ENCODE measurements around the gene ITK.

DNA sequence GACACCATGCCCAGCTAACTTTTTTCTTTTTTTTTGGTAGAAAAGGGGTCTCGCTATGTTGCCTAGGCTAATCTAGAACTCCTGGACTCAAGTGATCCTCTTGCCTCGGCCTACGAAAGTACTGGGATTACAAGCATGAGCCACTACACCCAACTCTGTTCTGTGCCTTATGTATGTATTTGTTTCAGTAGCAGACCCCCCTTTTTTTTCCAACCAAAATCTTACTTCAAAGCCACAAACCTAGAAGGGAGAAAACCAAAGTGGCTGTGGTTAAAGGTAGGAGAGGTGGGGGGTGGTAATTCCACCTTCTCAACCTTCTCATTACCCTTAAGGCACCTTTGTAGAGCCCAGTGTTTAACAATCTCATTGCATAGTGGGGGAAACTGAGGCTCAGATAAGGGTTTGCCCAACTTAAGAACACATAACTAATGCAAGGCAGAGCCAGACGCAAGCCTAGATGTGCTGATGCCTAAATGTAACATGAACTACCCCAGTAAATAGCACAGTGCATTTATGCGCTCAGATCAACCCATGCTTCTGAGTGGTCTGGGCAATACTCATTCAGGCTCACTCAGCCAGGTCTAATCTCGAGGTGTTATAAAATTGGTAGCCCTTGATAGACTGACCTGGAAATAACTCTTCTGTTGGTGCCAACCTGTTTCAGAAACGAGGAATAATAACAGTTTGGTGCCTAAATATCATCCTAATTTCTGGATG is 33.0 kb downstream of the ITK start:
- TF ChIP-seq, protein P1, sequence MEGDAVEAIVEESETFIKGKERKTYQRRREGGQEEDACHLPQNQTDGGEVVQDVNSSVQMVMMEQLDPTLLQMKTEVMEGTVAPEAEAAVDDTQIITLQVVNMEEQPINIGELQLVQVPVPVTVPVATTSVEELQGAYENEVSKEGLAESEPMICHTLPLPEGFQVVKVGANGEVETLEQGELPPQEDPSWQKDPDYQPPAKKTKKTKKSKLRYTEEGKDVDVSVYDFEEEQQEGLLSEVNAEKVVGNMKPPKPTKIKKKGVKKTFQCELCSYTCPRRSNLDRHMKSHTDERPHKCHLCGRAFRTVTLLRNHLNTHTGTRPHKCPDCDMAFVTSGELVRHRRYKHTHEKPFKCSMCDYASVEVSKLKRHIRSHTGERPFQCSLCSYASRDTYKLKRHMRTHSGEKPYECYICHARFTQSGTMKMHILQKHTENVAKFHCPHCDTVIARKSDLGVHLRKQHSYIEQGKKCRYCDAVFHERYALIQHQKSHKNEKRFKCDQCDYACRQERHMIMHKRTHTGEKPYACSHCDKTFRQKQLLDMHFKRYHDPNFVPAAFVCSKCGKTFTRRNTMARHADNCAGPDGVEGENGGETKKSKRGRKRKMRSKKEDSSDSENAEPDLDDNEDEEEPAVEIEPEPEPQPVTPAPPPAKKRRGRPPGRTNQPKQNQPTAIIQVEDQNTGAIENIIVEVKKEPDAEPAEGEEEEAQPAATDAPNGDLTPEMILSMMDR (IDR thresholded peaks at IDR 0.05) = no peak
- TF ChIP-seq EP300 (IDR thresholded peaks at IDR 0.05) = no peak
